ENCODE data around the gene ARG1. TPM values are rescaled to one million over a fixed set of nuclear protein-coding genes. Genes with fewer than 3 reads are reported as not detected.

Gene ARG1
- total and polyA plus RNA-seq, 2 of the 8 experiments (the other 6 are each of a cell fraction or from before 2014, with no cell fraction given) = not detected

DNA sequence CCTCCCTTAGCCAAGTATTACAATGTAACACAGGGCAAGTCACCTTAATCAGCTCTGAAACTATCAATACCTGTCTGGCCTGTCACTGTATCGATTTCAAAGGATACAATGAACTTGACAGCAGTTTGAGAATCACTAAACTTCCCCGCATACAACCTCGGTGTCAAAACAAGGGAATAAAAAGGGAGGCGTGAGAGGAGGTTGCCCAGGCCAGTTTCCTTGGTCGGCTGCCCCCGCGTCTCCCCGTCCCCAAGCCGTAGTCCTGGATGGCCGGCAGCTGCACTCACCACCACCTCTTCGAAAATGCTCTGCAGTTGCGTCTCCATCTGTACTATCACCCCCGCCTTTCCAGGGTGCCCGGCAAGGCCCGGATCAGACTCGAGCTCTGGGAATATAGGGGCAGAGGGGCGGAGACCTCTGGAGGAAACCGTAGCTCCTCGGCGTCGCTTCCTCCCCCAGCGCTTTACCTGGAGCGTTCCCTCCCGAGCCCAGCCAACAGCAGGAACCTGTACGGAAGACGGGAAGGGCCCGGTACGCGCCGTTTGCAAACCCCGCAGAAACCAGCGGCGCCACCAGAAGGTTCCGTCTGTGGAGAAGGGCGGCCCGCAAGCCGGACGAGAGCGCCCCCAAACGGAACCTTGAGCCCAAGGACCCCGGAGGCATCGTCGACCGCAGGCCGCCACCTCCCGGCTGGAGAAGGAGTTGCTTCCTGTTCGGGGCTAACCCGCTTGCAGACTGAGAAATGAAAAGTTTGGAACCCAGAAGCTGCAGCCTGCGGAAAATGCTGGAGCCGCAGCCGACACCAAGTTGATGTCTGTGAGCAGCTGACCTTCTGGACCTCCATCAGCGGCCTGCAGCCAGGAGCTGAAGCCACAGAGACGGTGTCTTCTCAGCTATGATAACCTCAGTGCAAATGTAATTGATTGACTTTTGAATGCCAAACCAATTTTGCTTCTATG is 55.0 kb downstream of the ARG1 start, which contains the start of gene MED23 (continued):
- peak; percentile 69 for TF ChIP-seq CREB1 (IDR thresholded peaks at IDR 0.05)
- TF ChIP-seq POLR2AphosphoS5 (IDR thresholded peaks at IDR 0.05; ENCODE audit: low read depth, low read length) = peak; percentile 65; the same call in 1 of the 2 replicates
- no peak for TF ChIP-seq SIRT6 (IDR thresholded peaks at IDR 0.05; ENCODE audit: low read length)
- peak; percentile 90 for TF ChIP-seq CTBP2 (IDR thresholded peaks at IDR 0.05; ENCODE audit: borderline replicate concordance, insufficient read depth, insufficient read length, low read length)
- TF ChIP-seq RBBP5 (IDR thresholded peaks at IDR 0.05; ENCODE audit: borderline replicate concordance, low read depth, low read length) = peak; percentile 94
- TF ChIP-seq, protein P1, sequence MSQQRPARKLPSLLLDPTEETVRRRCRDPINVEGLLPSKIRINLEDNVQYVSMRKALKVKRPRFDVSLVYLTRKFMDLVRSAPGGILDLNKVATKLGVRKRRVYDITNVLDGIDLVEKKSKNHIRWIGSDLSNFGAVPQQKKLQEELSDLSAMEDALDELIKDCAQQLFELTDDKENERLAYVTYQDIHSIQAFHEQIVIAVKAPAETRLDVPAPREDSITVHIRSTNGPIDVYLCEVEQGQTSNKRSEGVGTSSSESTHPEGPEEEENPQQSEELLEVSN (IDR thresholded peaks at IDR 0.05) = peak; percentile 56; the same call in 1 of the 2 replicates
- TF ChIP-seq CHD1 (IDR thresholded peaks at IDR 0.05; ENCODE audit: low read depth, low read length) = no peak
- TF ChIP-seq ASH2L (IDR thresholded peaks at IDR 0.05; ENCODE audit: low read length) = peak; percentile 99

Measured in H1 (cell line).